Karpas-422 (cell line): Measurements from ENCODE around the gene ZC2HC1B. TPM values are rescaled to one million over a fixed set of nuclear protein-coding genes. Genes with fewer than 3 reads are reported as not detected.

Source experiments
- small RNA-seq: library from RNA; depleted of rRNA; stranded (forward); fragments of <200 nt; gene quantifications from one replicate; pipeline ENCODE3, GENCODE V24; 2014
- total RNA-seq: library from RNA; depleted of rRNA; stranded (reverse); fragments of >200 nt; shearing (Covaris generic); gene quantifications from 2 replicates; pipeline ENCODE4 v1.2.3, GENCODE V29; 2014; ENCODE audit warnings: low replicate concordance; rRNA removed

Gene ZC2HC1B
- total RNA-seq, 1 experiment from 2014 or later = not detected

Small RNAs within 50 kb of the gene (small RNA-seq; reads per million reads assigned to genes)
- gene ZC2HC1B = not detected

Other genes starting within 250 kb of the ZC2HC1B start
- not detected in 2 replicates for gene PHACTR2, start 186.5 kb upstream of the ZC2HC1B start, total RNA-seq
- gene LTV1, start 21.1 kb upstream of the ZC2HC1B start, total RNA-seq = 19.4 and 24.1 TPM in 2 replicates
- gene PLAGL1, start 143.8 kb downstream of the ZC2HC1B start, total RNA-seq = 4.7 and 6.5 TPM in 2 replicates
- 149 and 168 TPM in 2 replicates for gene SF3B5, start 231.1 kb downstream of the ZC2HC1B start, total RNA-seq